ENCODE results near the gene SLC29A1. TPM values are rescaled to one million over a fixed set of nuclear protein-coding genes. Genes with fewer than 3 reads are reported as not detected.

Gene SLC29A1
- total RNA-seq, 3 donors from 2014 or later: 165 to 199 (median 181) TPM

GRCh38 chr6:44265007-44265721, 41.8 kb downstream of the SLC29A1 start, which contains the start of gene NFKBIE:
Gene NFKBIE (minus strand): TSS chr6:44265551. CDS start chr6:44265346, 205 bp downstream.
- no peaks in the 10 kb centered on the region for H3K9me3 Mint-ChIP-seq
- peak within 1 kb of the TSS; percentile 98 for H3K4me3 Mint-ChIP-seq
- H3K27me3 Mint-ChIP-seq (ENCODE audit: low read depth): peaks cover 17% of the 10 kb centered on the region
- ATAC-seq: peak; percentile 71 to 73
- peaks cover 13% of the 10 kb centered on the region for H3K36me3 Mint-ChIP-seq (ENCODE audit: insufficient read depth)
- DNase-seq: peak; percentile 96
- H3K4me1 Mint-ChIP-seq (ENCODE audit: low read depth): peaks cover 50% of the 10 kb centered on the region

DNA sequence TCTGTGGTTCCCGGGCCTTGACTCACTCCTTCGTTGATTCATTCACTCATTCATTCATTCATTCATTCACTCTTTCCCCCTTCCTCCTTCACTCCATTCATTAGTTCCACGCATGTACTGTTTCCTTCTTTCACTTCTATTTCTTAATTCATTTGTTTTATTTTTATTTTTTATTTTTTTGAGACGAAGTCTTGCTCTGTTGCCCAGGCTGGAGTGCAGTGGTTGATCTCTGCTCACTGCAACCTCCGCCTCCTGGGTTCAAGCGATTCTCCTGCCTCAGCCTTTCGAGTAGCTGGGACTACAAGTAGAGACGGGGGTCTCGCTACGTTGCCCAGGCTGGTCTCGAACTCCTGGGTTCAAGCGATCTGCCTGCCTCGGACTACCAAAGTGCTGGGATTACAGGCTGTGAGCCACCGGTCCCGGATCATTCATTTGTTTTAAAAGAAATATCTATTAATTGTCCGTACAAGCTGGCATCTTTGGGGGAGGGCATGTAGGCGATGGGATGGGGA, 42.4 kb downstream of the SLC29A1 start:
- Mint-ChIP-seq H3K27me3 (ENCODE audit: low read depth) (peaks cover 17% of the 10 kb centered on the region), H3K9me3 (no peaks in the 10 kb centered on the region), H3K4me3 (peak overlapping the region; percentile 98), H3K36me3 (ENCODE audit: insufficient read depth) (peaks cover 8% of the 10 kb centered on the region), H3K4me1 (ENCODE audit: low read depth) (peaks cover 49% of the 10 kb centered on the region)
- DNase-seq (no peak), ATAC-seq (no peak)

DNA sequence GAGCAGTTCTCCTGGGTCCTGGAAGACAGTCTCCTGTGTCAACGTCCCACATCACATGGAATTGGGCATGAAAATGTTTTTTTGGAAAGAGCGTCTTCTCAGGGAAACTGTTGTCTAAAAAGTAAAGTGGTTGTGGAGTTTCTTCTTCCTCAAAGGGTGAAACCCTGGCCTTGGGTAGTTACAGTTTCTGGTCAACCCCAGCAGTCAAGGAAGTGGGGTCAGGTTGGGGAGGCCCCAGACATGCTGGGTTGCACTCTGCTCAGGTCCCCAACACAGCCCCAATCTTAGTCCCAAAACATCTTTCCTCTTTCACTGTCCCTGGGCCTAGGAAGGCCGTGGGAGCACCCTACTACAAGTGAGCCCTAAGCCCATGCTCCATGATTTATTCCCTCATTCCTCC, 43.0 kb downstream of the SLC29A1 start:
- peak overlapping the region; percentile 25 for H3K4me3 Mint-ChIP-seq
- H3K9me3 Mint-ChIP-seq: no peaks in the 10 kb centered on the region
- peaks cover 46% of the 10 kb centered on the region for H3K4me1 Mint-ChIP-seq (ENCODE audit: low read depth)
- no peak for DNase-seq
- peaks cover 3% of the 10 kb centered on the region for H3K36me3 Mint-ChIP-seq (ENCODE audit: insufficient read depth)
- ATAC-seq: no peak
- peaks cover 21% of the 10 kb centered on the region for H3K27me3 Mint-ChIP-seq (ENCODE audit: low read depth)

- H3K4me1 Mint-ChIP-seq (ENCODE audit: low read depth): peaks cover 39% of the 10 kb centered on the region
- H3K9me3 Mint-ChIP-seq: no peaks in the 10 kb centered on the region
- H3K27me3 Mint-ChIP-seq (ENCODE audit: low read depth): peaks cover 30% of the 10 kb centered on the region
- no peak overlapping the region for H3K4me3 Mint-ChIP-seq
- DNase-seq: no peak
- ATAC-seq: no peak
- H3K36me3 Mint-ChIP-seq (ENCODE audit: insufficient read depth): peaks cover 3% of the 10 kb centered on the region
Observed at GRCh38 chr6:44267252-44267651, 43.9 kb downstream of the SLC29A1 start.

- no peaks in the 10 kb centered on the region for H3K36me3 Mint-ChIP-seq (ENCODE audit: insufficient read depth)
- no peak overlapping the region for H3K4me3 Mint-ChIP-seq
- ATAC-seq: no peak
- peaks cover 30% of the 10 kb centered on the region for H3K4me1 Mint-ChIP-seq (ENCODE audit: low read depth)
- peak; percentile 62 for DNase-seq
- H3K27me3 Mint-ChIP-seq (ENCODE audit: low read depth): peaks cover 39% of the 10 kb centered on the region
- H3K9me3 Mint-ChIP-seq: no peaks in the 10 kb centered on the region
Observed at GRCh38 chr6:44268095-44268628, 44.8 kb downstream of the SLC29A1 start.

- Mint-ChIP-seq H3K4me3 (peak overlapping the region; percentile 48), H3K27me3 (ENCODE audit: low read depth) (peaks cover 48% of the 10 kb centered on the region), H3K4me1 (ENCODE audit: low read depth) (peaks cover 28% of the 10 kb centered on the region), H3K9me3 (no peaks in the 10 kb centered on the region), H3K36me3 (ENCODE audit: insufficient read depth) (no peaks in the 10 kb centered on the region)
- ATAC-seq (peak; percentile 20 to 24), DNase-seq (no peak)
Observed at GRCh38 chr6:44269178-44269920, 46.0 kb downstream of the SLC29A1 start.

GRCh38 chr6:44269921-44270525, 46.6 kb downstream of the SLC29A1 start, which contains the start of gene TMEM151B:
Gene TMEM151B (plus strand): TSS chr6:44270450. CDS start chr6:44270743, 293 bp downstream.
- Mint-ChIP-seq H3K4me3 (peak within 1 kb of the TSS; percentile 66), H3K36me3 (ENCODE audit: insufficient read depth) (no peaks in the 10 kb centered on the region), H3K4me1 (ENCODE audit: low read depth) (peaks cover 27% of the 10 kb centered on the region), H3K9me3 (no peaks in the 10 kb centered on the region), H3K27me3 (ENCODE audit: low read depth) (peaks cover 54% of the 10 kb centered on the region)
- ATAC-seq: no peak
- peak; percentile 26 for DNase-seq

DNA sequence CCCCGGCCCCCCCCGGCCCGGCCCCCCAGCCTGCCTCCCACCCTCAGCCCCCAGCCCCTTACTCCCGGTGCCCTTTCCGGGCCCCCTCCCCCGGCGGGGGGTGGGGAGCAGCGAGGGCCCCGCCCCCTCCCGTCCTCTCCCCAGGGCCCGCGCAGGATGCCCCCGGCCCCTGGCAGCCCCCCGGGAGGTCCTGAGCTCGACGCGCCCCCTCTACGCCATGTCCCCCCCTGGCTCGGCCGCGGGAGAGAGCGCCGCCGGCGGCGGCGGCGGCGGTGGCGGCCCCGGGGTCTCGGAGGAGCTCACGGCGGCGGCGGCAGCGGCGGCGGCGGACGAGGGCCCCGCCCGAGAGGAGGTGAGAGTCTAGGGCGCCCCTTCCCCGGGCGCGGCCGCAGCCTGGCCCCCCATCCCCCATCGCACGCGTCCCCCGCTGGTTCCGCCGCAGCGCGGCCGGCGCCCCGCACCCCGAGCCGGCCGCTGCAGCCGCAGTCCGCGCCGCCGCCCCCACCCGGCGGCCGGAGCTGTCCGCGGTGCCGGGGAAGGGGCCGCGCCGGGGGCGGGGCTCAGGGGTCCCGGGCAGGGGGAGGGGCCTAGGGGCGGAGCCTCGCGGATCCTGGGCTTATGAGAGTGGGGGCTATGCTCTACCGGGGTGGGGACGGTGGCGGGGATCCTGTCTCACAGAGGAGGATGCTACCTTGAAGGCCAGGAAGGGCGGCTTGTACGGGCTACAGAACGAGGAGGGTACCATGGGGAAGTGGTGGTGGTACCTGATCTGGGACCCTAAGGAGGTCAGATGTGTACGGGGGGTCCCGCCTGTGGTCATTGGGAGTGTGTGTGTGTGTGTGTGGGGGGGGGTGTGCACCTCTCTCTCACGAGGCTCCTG, 47.4 kb downstream of the SLC29A1 start:
- H3K27me3 Mint-ChIP-seq (ENCODE audit: low read depth): peaks cover 54% of the 10 kb centered on the region
- H3K9me3 Mint-ChIP-seq: no peaks in the 10 kb centered on the region
- H3K4me3 Mint-ChIP-seq: peak overlapping the region; percentile 66
- ATAC-seq (peak in 1 of 2 donors; percentile 9), DNase-seq (no peak)
- H3K4me1 Mint-ChIP-seq (ENCODE audit: low read depth): peaks cover 27% of the 10 kb centered on the region
- H3K36me3 Mint-ChIP-seq (ENCODE audit: insufficient read depth): no peaks in the 10 kb centered on the region

DNA sequence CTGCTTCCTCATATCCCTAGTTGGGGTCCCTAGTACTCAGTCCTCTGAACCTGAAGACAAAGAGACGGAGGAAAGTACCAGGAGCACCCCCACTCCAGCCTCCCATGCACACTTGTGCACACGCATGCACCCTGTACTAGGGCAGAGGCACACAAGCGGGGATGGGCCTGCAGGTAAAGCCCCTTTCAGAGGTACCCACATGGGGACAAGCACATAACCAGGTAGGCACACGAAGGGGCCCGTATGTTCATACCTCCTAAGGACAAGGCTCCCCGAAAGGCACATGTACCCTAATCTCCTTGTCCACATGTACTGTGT, 48.0 kb downstream of the SLC29A1 start:
- Mint-ChIP-seq H3K36me3 (ENCODE audit: insufficient read depth) (no peaks in the 10 kb centered on the region), H3K4me3 (peak overlapping the region; percentile 66), H3K9me3 (no peaks in the 10 kb centered on the region), H3K4me1 (ENCODE audit: low read depth) (peaks cover 22% of the 10 kb centered on the region), H3K27me3 (ENCODE audit: low read depth) (peaks cover 54% of the 10 kb centered on the region)
- ATAC-seq (no peak), DNase-seq (no peak)

- Mint-ChIP-seq H3K27me3 (ENCODE audit: low read depth) (peaks cover 58% of the 10 kb centered on the region), H3K4me1 (ENCODE audit: low read depth) (peaks cover 19% of the 10 kb centered on the region), H3K4me3 (no peak overlapping the region), H3K9me3 (no peaks in the 10 kb centered on the region), H3K36me3 (ENCODE audit: insufficient read depth) (no peaks in the 10 kb centered on the region)
- DNase-seq (no peak), ATAC-seq (no peak)
Observed at GRCh38 chr6:44271914-44272313, 48.5 kb downstream of the SLC29A1 start.

DNA sequence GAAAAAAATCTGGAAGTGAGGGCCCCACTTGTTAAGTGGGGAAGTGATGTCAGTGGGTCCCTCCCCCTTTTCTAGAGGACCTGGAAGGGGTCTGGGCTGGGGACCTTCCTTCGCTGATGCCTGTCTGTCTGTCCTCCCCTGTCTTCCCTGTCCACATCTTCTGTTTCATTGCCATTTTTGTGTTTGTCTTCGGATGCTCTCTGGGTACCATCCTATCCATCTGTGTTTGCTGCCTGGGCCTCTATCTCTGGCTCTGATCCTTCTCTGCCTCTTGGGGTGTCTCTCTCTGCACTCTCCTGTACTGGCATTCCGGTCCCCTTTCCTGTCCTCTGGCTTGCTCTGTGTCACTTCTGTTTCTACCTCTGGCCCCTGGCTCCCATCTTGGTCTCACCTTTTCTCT, 49.1 kb downstream of the SLC29A1 start:
- Mint-ChIP-seq H3K9me3 (no peaks in the 10 kb centered on the region), H3K4me1 (ENCODE audit: low read depth) (peaks cover 19% of the 10 kb centered on the region), H3K36me3 (ENCODE audit: insufficient read depth) (no peaks in the 10 kb centered on the region), H3K4me3 (no peak overlapping the region), H3K27me3 (ENCODE audit: low read depth) (peaks cover 64% of the 10 kb centered on the region)
- ATAC-seq (no peak), DNase-seq (no peak)

DNA sequence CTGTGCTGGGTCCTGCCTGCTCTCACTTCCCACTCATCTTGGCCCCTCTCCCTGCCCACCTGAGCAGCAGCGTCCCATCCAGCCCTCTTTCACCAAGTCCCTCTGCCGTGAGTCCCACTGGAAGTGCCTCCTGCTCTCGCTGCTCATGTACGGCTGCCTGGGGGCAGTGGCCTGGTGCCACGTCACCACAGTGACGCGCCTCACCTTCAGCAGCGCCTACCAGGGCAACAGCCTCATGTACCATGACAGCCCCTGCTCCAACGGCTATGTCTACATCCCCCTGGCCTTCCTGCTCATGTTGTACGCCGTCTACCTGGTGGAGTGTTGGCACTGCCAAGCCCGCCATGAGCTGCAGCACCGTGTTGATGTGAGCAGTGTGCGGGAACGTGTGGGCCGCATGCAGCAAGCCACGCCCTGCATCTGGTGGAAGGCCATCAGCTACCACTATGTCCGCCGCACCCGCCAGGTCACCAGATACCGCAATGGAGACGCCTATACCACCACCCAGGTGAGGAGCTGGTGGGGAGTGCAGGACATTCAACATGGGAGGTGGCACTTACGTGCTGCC, 49.7 kb downstream of the SLC29A1 start:
- peaks cover 16% of the 10 kb centered on the region for H3K4me1 Mint-ChIP-seq (ENCODE audit: low read depth)
- ATAC-seq: no peak
- H3K27me3 Mint-ChIP-seq (ENCODE audit: low read depth): peaks cover 70% of the 10 kb centered on the region
- no peak for DNase-seq
- H3K9me3 Mint-ChIP-seq: no peaks in the 10 kb centered on the region
- H3K4me3 Mint-ChIP-seq: no peak overlapping the region
- no peaks in the 10 kb centered on the region for H3K36me3 Mint-ChIP-seq (ENCODE audit: insufficient read depth)

DNA sequence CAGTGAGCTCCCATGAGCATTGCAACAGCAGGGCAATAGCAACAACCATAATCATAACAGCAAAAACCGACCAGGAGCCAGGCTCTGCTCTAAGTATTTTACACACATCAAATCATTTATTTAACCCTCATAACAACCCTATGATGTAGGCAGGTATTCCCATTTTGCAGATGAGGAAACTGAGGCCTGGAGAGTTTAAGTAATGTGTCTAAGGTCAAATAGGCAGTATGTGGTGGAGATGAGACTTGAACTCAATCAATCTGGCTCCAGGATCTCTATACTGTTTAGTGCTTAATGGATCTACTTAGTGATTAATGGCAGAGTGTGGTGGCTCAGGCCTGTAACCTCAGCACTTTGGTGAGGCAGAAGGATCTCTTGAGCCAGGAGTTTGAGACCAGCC, 50.2 kb downstream of the SLC29A1 start:
- Mint-ChIP-seq H3K36me3 (ENCODE audit: insufficient read depth) (no peaks in the 10 kb centered on the region), H3K4me3 (no peak overlapping the region), H3K4me1 (ENCODE audit: low read depth) (peaks cover 16% of the 10 kb centered on the region), H3K27me3 (ENCODE audit: low read depth) (peaks cover 72% of the 10 kb centered on the region), H3K9me3 (no peaks in the 10 kb centered on the region)
- ATAC-seq (no peak), DNase-seq (no peak)
